HepG2 (cell line): ENCODE data around the gene AGAP3. TPM values are rescaled to one million over a fixed set of nuclear protein-coding genes. Genes with fewer than 3 reads are reported as not detected.
A peak's percentile ranks its signal among the peaks of the same experiment; 100 is the strongest.

ENCODE experiments used
- AGO2 ChIP-seq: fragments of 200-400 bp; formaldehyde crosslinking; optimal IDR thresholded peaks from 2 replicates; pipeline ENCODE3; 2017; ENCODE audit warnings: mild to moderate bottlenecking, low read depth, low read length, moderate library complexity
- CHD2 ChIP-seq: IDR thresholded peaks from 2 replicates; pipeline ENCODE4 v1.6.1; 2011; ENCODE audit warnings: low read depth, low read length, improper control_type of control experiment
- FOXC1 ChIP-seq: sonication (generic); formaldehyde crosslinking; IDR thresholded peaks from 2 replicates; pipeline ENCODE4 v1.8.0; 2022; ENCODE audit warnings: mild to moderate bottlenecking, missing genetic modification reagents, borderline replicate concordance
- FOXM1 ChIP-seq: sonication (generic); formaldehyde crosslinking; IDR thresholded peaks from 2 replicates; pipeline ENCODE4 v1.5.0; 2020; ENCODE audit warnings: missing genetic modification reagents
- GRHL1 ChIP-seq: sonication (generic); formaldehyde crosslinking; conservative IDR thresholded peaks from 2 replicates; pipeline ENCODE4 v1.8.0; 2022; ENCODE audit warnings: missing genetic modification reagents
- HMGA1 ChIP-seq: sonication (generic); formaldehyde crosslinking; conservative IDR thresholded peaks from 2 replicates; pipeline ENCODE4 v1.4.0; 2020; ENCODE audit warnings: missing genetic modification reagents
- HNF4A ChIP-seq: sonication (generic); formaldehyde crosslinking; IDR thresholded peaks from 2 replicates; pipeline ENCODE4 v1.4.0; 2020; ENCODE audit warnings: missing genetic modification reagents
- IRX3 ChIP-seq: sonication (generic); formaldehyde crosslinking; IDR thresholded peaks from 2 replicates; pipeline ENCODE4 v1.8.1; 2023; ENCODE audit warnings: mild to moderate bottlenecking, low read depth, missing genetic modification reagents, borderline replicate concordance
- KAT7 ChIP-seq: IDR thresholded peaks from 2 replicates; pipeline ENCODE4 v1.6.1; 2018; ENCODE audit warnings: borderline replicate concordance, missing compliant biosample characterization
- KLF6 ChIP-seq: IDR thresholded peaks from 2 replicates; pipeline ENCODE4 v1.8.0; 2016; ENCODE audit warnings: missing biosample characterization, missing genetic modification reagents
- MLX ChIP-seq: IDR thresholded peaks from 2 replicates; pipeline ENCODE4 v1.6.1; 2016
- NCOA5 ChIP-seq: sonication (generic); formaldehyde crosslinking; IDR thresholded peaks from 2 replicates; pipeline ENCODE4 v1.4.0; 2020; ENCODE audit warnings: missing genetic modification reagents
- NKX3-1 ChIP-seq: sonication (generic); formaldehyde crosslinking; IDR thresholded peaks from 2 replicates; pipeline ENCODE4 v1.5.0; 2020; ENCODE audit warnings: missing genetic modification reagents
- NR1H2 ChIP-seq: sonication (generic); formaldehyde crosslinking; IDR thresholded peaks from 2 replicates; pipeline ENCODE4 v1.8.1; 2022; ENCODE audit warnings: low read depth, missing genetic modification reagents, borderline replicate concordance
- PHB2 ChIP-seq: fragments of 450-650 bp; IDR thresholded peaks from 2 replicates; pipeline ENCODE4 v1.6.1; 2018; ENCODE audit not compliant: partially characterized antibody
- RBFOX2 ChIP-seq: fragments of 200-400 bp; formaldehyde crosslinking; IDR thresholded peaks from 2 replicates; pipeline ENCODE4 v1.6.1; 2017; ENCODE audit warnings: low read depth, mild to moderate bottlenecking, low read length
- TOPORS ChIP-seq: sonication (generic); formaldehyde crosslinking; IDR thresholded peaks from 2 replicates; pipeline ENCODE4 v1.8.0; 2023; ENCODE audit warnings: mild to moderate bottlenecking, missing genetic modification reagents
- ZBTB42 ChIP-seq: sonication (generic); formaldehyde crosslinking; IDR thresholded peaks from 2 replicates; pipeline ENCODE4 v1.5.0; 2020; ENCODE audit warnings: mild to moderate bottlenecking, missing genetic modification reagents
- ZFP90 ChIP-seq: sonication (generic); formaldehyde crosslinking; IDR thresholded peaks from 2 replicates; pipeline ENCODE4 v1.8.0; 2022; ENCODE audit warnings: missing genetic modification reagents, mild to moderate bottlenecking, inconsistent platforms, borderline replicate concordance
- ZNF253 ChIP-seq: sonication (generic); formaldehyde crosslinking; IDR thresholded peaks from 2 replicates; pipeline ENCODE4 v1.8.0; 2022; ENCODE audit warnings: mild to moderate bottlenecking, missing genetic modification reagents, borderline replicate concordance
- ZNF292 ChIP-seq: sonication (generic); formaldehyde crosslinking; IDR thresholded peaks from 2 replicates; pipeline ENCODE4 v1.8.1; 2022; ENCODE audit warnings: mild to moderate bottlenecking, low read depth, missing genetic modification reagents, borderline replicate concordance
- ZNF441 ChIP-seq: sonication (generic); formaldehyde crosslinking; IDR thresholded peaks from 2 replicates; pipeline ENCODE4 v1.7.0; 2021; ENCODE audit warnings: missing genetic modification reagents, borderline replicate concordance
- ZNF530 ChIP-seq: sonication (generic); formaldehyde crosslinking; IDR thresholded peaks from 2 replicates; pipeline ENCODE4 v1.5.0; 2020; ENCODE audit warnings: low read depth, mild to moderate bottlenecking, missing genetic modification reagents
- ZNF564 ChIP-seq: sonication (generic); formaldehyde crosslinking; IDR thresholded peaks from 2 replicates; pipeline ENCODE4 v1.8.1; 2023; ENCODE audit warnings: mild to moderate bottlenecking, missing genetic modification reagents
- ZNF567 ChIP-seq: sonication (generic); formaldehyde crosslinking; IDR thresholded peaks from 2 replicates; pipeline ENCODE4 v1.8.1; 2023; ENCODE audit warnings: mild to moderate bottlenecking, missing genetic modification reagents, borderline replicate concordance
- ZNF615 ChIP-seq: sonication (generic); formaldehyde crosslinking; IDR thresholded peaks from 2 replicates; pipeline ENCODE4 v1.5.0; 2020; ENCODE audit warnings: mild to moderate bottlenecking, missing genetic modification reagents, borderline replicate concordance
- ZNF674 ChIP-seq: sonication (generic); formaldehyde crosslinking; IDR thresholded peaks from 2 replicates; pipeline ENCODE4 v1.5.0; 2020; ENCODE audit warnings: low read depth, mild to moderate bottlenecking, missing genetic modification reagents
- ZNF7 ChIP-seq: IDR thresholded peaks from 2 replicates; pipeline ENCODE4 v1.6.1; 2016; ENCODE audit warnings: missing biosample characterization, missing genetic modification reagents
- ZNF790 ChIP-seq: sonication (generic); formaldehyde crosslinking; IDR thresholded peaks from 2 replicates; pipeline ENCODE4 v1.8.0; 2022; ENCODE audit warnings: missing genetic modification reagents, mild to moderate bottlenecking, borderline replicate concordance
- ZNF891 ChIP-seq: sonication (generic); formaldehyde crosslinking; IDR thresholded peaks from 2 replicates; pipeline ENCODE4 v1.5.0; 2020; ENCODE audit warnings: mild to moderate bottlenecking, missing genetic modification reagents
- ZSCAN21 ChIP-seq: sonication (generic); formaldehyde crosslinking; IDR thresholded peaks from 2 replicates; pipeline ENCODE4 v1.8.0; 2022; ENCODE audit warnings: mild to moderate bottlenecking, missing genetic modification reagents, moderate library complexity, borderline replicate concordance
- polyA plus RNA-seq, 8 experiments: library from polyadenylated mRNA; depleted of rRNA in 3 of 8; stranded (reverse) in 7 of 8; unstranded in 1 of 8; fragments of >200 nt; fragmentation: Illumina TruSeq in 4 of 8; extraction: Trizol in 4 of 8; gene quantifications; 2 replicates each; pipeline versions ENCODE4 v1.2.1 to v1.2.3, GENCODE V29; 2011 to 2016; ENCODE audit warnings: low read depth in 4 of 8, missing spikeins in 1 of 8, mixed read lengths in 1 of 8; ENCODE audit not compliant: insufficient read depth in 1 of 8
- total RNA-seq, 5 experiments: library from RNA; depleted of rRNA; stranded (reverse); fragments of >200 nt; fragmentation: Illumina TruSeq; extraction: Trizol; gene quantifications; 2 replicates each; pipeline ENCODE4 v1.2.3, GENCODE V29; 2016; ENCODE audit warnings: low read depth in 1 of 5

AGAP3 gene
- total and polyA plus RNA-seq, 2 of the 13 experiments (the other 11 are each of a cell fraction or from before 2014, with no cell fraction given) = 31.3 to 61.4 TPM

- TF ChIP-seq ZNF891 = peak; percentile 14; the same call in 1 of the 2 replicates
- TF ChIP-seq TOPORS = peak; percentile 72; the same call in 1 of the 2 replicates
- no peak for TF ChIP-seq GRHL1 (CRISPR knock-in tag)
- no peak for TF ChIP-seq HMGA1
- no peak; the same call in 1 of the 2 replicates for TF ChIP-seq ZNF567 (CRISPR knock-in tag)
- no peak for TF ChIP-seq FOXM1
- TF ChIP-seq ZSCAN21 (CRISPR knock-in tag) = peak; percentile 68; the same call in 1 of the 2 replicates
- 0 out of 2 replicates have a peak, but pooled peaks have one; percentile 16 for TF ChIP-seq ZFP90 (CRISPR knock-in tag)
- no peak for TF ChIP-seq MLX (CRISPR knock-in tag)
- TF ChIP-seq ZNF530 (CRISPR knock-in tag) = no peak
- TF ChIP-seq RBFOX2 = peak; percentile 96
- TF ChIP-seq IRX3 (CRISPR knock-in tag) = peak; percentile 68; the same call in 1 of the 2 replicates
- peak; percentile 9; the same call in 1 of the 2 replicates for TF ChIP-seq ZNF564 (CRISPR knock-in tag)
- TF ChIP-seq ZNF292 = no peak
- TF ChIP-seq HNF4A (CRISPR knock-in tag) = no peak
- TF ChIP-seq ZNF7 = no peak
- TF ChIP-seq ZNF615 (CRISPR knock-in tag) = no peak
- TF ChIP-seq ZNF253 = no peak
- peak; percentile 73; the same call in 1 of the 2 replicates for TF ChIP-seq FOXC1 (CRISPR knock-in tag)
- peak; percentile 87 for TF ChIP-seq AGO2
- no peak for TF ChIP-seq ZNF441
- TF ChIP-seq NKX3-1 (CRISPR knock-in tag) = no peak
- no peak for TF ChIP-seq PHB2
- peak; percentile 71 for TF ChIP-seq KAT7
- no peak; the same call in 1 of the 2 replicates for TF ChIP-seq CHD2
- peak; percentile 81; the same call in 1 of the 2 replicates for TF ChIP-seq KLF6
- peak; percentile 95; the same call in 1 of the 2 replicates for TF ChIP-seq ZNF790 (CRISPR knock-in tag)
- peak; percentile 67; the same call in 1 of the 2 replicates for TF ChIP-seq ZBTB42 (CRISPR knock-in tag)
- 0 out of 2 replicates have a peak, but pooled peaks have one; percentile 55 for TF ChIP-seq NR1H2 (CRISPR knock-in tag)
- TF ChIP-seq ZNF674 = no peak
- TF ChIP-seq NCOA5 (CRISPR knock-in tag) = no peak
Measured at GRCh38 chr7:151080522-151081169, 5.6 kb upstream of the AGAP3 start, which contains the start of gene FASTK (continued).
